Adrenal gland (tissue), 12 donors: ENCODE results near the gene DPP6. TPM values are rescaled to one million over a fixed set of nuclear protein-coding genes. Genes with fewer than 3 reads are reported as not detected.

Experiments
- DNase-seq, 7 donors: peaks; one replicate each; pipeline ENCODE4 v3.0.0-alpha.2; 2019 to 2020
- H3K27ac ChIP-seq, 5 donors: fragments of 200-600 bp; sonication (generic) in 4 of 5; 1 replicate in 3 of 5; 2 replicates in 2 of 5; pipeline versions ENCODE4 v1.5.1 to v1.8.0; 2016 to 2020; ENCODE audit warnings: mild to moderate bottlenecking in 1 of 5
- H3K27me3 ChIP-seq: fragments of 200-600 bp; 2 replicates; pipeline ENCODE4 v1.8.0; 2021
- H3K36me3 ChIP-seq, 2 donors: fragments of 200-600 bp; replicated peaks in 1 of 2; 1 replicate in 1 of 2; 2 replicates in 1 of 2; pipeline versions ENCODE4 v1.5.1 to v1.8.0; 2018 to 2022
- H3K4me1 ChIP-seq, 2 donors: fragments of 200-600 bp; replicated peaks in 1 of 2; 1 replicate in 1 of 2; 2 replicates in 1 of 2; pipeline versions ENCODE4 v1.5.1 to v1.8.0; 2018 to 2021
- H3K4me3 ChIP-seq, 4 donors: fragments of 200-600 bp; sonication (generic) in 3 of 4; one replicate each; pipeline ENCODE4 v1.5.1; 2016 to 2018
- H3K9me3 ChIP-seq, 3 donors: fragments of 200-600 bp; sonication (generic) in 1 of 3; replicated peaks in 1 of 3; 1 replicate in 2 of 3; 2 replicates in 1 of 3; pipeline versions ENCODE4 v1.5.1 to v1.8.0; 2016 to 2021
- POLR2A ChIP-seq, 2 donors: fragments of 450-650 bp; IDR thresholded peaks; one replicate each; pipeline ENCODE4 v1.6.1; 2017; ENCODE audit warnings: antibody characterized with exemption in 2 of 2, mild to moderate bottlenecking in 2 of 2, moderate library complexity in 1 of 2
- WGBS, 4 donors: extraction: QIAGEN DNeasy Blood & Tissue Kit in 2 of 4; methylation state at CpG; one replicate each; pipeline versions ENCODE4 v1.1.5 to v1.1.7; 2013 to 2017; 5-methylcytosine and 5-hydroxymethylcytosine counted together
- intact Hi-C, 2 donors: fragments of 100-400 bp; cut with DNase I; formaldehyde crosslinking; loops; one replicate each; pipeline versions ENCODE4 v1.14.1 to v1.15.0; 2022 to 2023
- polyA plus RNA-seq, 3 donors: library from polyadenylated mRNA; stranded (reverse); fragments of 200-250 nt in 2 of 3; fragments of 350-450 nt in 1 of 3; fragmentation: Illumina TruSeq in 1 of 3; extraction: RNeasy Lipid Tissue Mini Kit (QIAGEN cat#74804) in 1 of 3; gene quantifications; one replicate each; pipeline ENCODE4 v1.2.3, GENCODE V29; 2013 to 2014
- total RNA-seq, 9 donors: library from RNA; depleted of rRNA in 4 of 9; stranded (reverse); fragments of >200 nt in 4 of 9; fragments of 120-200 nt in 1 of 9; fragmentation: NEBNext Ultra II Directional in 1 of 9; extraction: Animal tissue kit (Norgen Biotek cat#: 25700) in 1 of 9; gene quantifications; one replicate each; pipeline versions ENCODE4 v1.1.0 to v1.2.4, GENCODE V29; 2013 to 2023
- TF ChIP-seq, protein P1 (sequence below), 6 experiments: fragments of 450-650 bp in 4 of 6; fragments of 200-600 bp in 2 of 6; sonication (generic) in 1 of 6; IDR thresholded peaks; 1 replicate in 5 of 6; 2 replicates in 1 of 6; pipeline versions ENCODE4 v1.5.1 to v1.8.0; 2016 to 2021; ENCODE audit warnings: antibody characterized with exemption in 6 of 6, mild to moderate bottlenecking in 2 of 6, moderate library complexity in 1 of 6
- donor health status: healthy with polysubstance abuse.
- donor health status: Bipolar disorder and iron deficiency.
- donor health status: DM: yes; HTN: yes; CAD: no.
- donor health status: DM: no; HTN: no; CAD: no.
- donor health status: DM: no; HTN: no; CAD: no.
- donor health status: DM: yes; HTN: yes; CAD: no.

Gene DPP6
- total and polyA plus RNA-seq, 12 donors = 0.39 to 13.1 (median 5.1) TPM

DNA sequence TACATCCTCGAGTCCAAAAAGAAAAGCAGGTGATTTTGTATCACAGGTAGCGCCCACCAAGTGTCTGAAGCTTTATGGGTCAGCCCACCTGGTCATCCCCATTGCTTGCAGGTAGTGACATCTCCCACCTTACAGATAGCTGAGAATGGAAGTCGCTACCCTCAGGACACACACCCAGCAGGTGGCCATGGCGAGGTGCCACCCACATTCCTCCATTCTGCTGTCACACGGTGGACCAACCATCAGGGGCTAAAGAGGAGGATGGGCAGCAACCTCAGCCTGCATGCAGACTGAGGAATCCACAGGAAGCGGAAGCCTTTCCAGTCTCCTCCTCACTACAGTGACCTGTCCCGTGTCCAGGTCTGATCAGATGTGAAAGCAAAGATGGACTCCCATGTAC is 787.9 kb downstream of the DPP6 start:
- Histone ChIP-seq H3K36me3 (no peaks in the 10 kb centered on the region), H3K4me1 (peaks cover 0 to 3% of the 10 kb centered on the region in 2 donors), H3K27me3 (peaks cover 5% of the 10 kb centered on the region), H3K27ac (no peak overlapping the region), H3K9me3 (no peaks in the 10 kb centered on the region), H3K4me3 (no peak overlapping the region)
- no peak for TF ChIP-seq POLR2A (IDR thresholded peaks at IDR 0.05)
- TF ChIP-seq, protein P1, sequence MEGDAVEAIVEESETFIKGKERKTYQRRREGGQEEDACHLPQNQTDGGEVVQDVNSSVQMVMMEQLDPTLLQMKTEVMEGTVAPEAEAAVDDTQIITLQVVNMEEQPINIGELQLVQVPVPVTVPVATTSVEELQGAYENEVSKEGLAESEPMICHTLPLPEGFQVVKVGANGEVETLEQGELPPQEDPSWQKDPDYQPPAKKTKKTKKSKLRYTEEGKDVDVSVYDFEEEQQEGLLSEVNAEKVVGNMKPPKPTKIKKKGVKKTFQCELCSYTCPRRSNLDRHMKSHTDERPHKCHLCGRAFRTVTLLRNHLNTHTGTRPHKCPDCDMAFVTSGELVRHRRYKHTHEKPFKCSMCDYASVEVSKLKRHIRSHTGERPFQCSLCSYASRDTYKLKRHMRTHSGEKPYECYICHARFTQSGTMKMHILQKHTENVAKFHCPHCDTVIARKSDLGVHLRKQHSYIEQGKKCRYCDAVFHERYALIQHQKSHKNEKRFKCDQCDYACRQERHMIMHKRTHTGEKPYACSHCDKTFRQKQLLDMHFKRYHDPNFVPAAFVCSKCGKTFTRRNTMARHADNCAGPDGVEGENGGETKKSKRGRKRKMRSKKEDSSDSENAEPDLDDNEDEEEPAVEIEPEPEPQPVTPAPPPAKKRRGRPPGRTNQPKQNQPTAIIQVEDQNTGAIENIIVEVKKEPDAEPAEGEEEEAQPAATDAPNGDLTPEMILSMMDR (IDR thresholded peaks at IDR 0.05) = no peak
- WGBS, 4 donors = 74 to 90% (median 82%) methylated on average over 7 of the region's 7 CpGs
- intact Hi-C loops = no loop called here
- DNase-seq = no peak

DNA sequence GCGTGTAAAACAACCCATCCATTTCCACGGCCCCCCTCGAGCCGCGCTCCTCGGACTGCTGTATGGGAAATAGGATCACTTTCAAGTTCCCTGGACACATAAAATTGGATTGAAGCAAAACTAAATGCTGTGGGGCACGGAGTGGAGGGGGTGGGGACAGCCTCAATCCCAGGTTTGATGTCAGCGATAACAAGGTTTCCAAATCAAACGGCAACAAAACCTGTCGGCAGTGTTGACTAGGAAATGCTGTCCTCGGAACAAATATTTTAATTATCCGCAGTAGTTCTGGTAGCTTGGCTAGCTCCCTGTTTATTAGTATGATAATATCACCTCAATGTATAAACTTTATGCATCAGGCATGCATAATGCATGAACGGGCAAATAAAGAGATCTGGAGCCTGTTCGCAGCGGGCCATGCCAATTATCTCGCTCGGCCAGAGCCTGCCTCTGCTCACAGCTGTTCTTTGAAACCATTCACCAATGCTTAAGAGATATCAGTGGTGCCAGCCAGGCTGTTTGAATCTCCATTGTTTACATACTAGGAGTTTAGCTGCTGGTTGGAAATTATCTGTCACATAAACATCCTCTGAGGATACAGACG is 789.6 kb downstream of the DPP6 start:
- DNase-seq = no peak
- Histone ChIP-seq H3K27ac (no peak overlapping the region), H3K36me3 (no peaks in the 10 kb centered on the region), H3K4me3 (no peak overlapping the region), H3K9me3 (no peaks in the 10 kb centered on the region), H3K4me1 (peaks cover 0 to 3% of the 10 kb centered on the region in 2 donors), H3K27me3 (peaks cover 5% of the 10 kb centered on the region)
- TF ChIP-seq POLR2A (IDR thresholded peaks at IDR 0.05) = no peak
- TF ChIP-seq, protein P1 (IDR thresholded peaks at IDR 0.05) = no peak
- intact Hi-C loops = no loop called here
- 63 to 71% (median 67%) methylated on average over 18 of the region's 18 CpGs for WGBS, 4 donors

DNA sequence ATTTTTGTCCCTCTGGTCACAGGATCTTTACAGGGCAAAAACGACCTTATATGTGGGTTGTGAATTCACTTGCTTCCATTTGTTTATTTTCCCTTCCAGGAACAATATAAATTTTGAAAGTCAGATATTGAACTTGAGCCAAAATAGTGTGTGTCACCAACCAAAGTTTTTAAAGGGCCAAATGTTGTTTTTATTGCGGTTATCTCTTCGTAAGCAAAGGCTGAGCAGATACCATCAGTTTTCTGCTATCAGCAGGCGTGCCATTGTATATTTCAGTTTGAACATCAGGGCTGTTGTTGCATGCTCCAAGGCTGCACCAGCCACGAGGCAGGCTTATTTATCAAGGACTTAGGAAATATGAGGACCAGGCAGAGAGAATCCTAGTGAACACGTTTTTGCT is 790.4 kb downstream of the DPP6 start:
- 4 to 8% (median 5%) methylated on average over 6 of the region's 6 CpGs for WGBS, 4 donors
- peaks cover 5% of the 10 kb centered on the region for H3K27me3 ChIP-seq
- no peak overlapping the region for H3K27ac ChIP-seq
- no peaks in the 10 kb centered on the region for H3K36me3 ChIP-seq
- H3K4me1 ChIP-seq = peaks cover 0 to 3% of the 10 kb centered on the region in 2 donors
- peak in 1 of 7 donors; percentile 3 for DNase-seq
- intact Hi-C loops = no loop called here
- TF ChIP-seq POLR2A (IDR thresholded peaks at IDR 0.05) = no peak
- TF ChIP-seq, protein P1 (IDR thresholded peaks at IDR 0.05) = no peak
- H3K9me3 ChIP-seq = no peaks in the 10 kb centered on the region
- no peak overlapping the region for H3K4me3 ChIP-seq

DNA sequence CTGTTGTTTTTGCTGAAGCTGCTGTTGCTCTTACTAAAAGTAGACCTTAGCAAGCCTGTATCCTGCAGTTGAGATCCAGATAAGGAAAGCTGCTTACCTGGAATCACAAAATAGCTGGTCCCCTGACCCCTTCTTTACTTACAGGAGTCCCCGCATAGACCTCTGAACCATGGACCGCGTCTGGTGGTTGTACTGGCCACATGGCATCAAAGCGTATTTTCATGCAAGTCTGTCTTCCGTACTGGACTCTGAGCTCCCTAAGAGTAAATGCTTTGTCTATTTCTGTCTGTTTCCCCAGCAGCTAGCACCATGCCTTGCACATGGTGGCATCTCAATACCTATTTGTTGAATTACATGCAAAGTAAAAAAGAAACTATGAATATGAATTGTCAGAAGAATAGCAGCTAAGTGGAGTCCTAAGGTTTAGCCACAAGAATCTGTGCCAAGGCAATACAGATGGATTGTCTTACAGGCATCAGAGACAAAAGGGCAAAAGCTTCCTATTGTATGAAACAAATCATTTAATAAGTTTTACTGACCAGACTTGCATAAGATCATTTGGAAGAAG is 791.6 kb downstream of the DPP6 start:
- no peak overlapping the region for H3K4me3 ChIP-seq
- TF ChIP-seq POLR2A (IDR thresholded peaks at IDR 0.05) = no peak
- TF ChIP-seq, protein P1 (IDR thresholded peaks at IDR 0.05) = no peak
- intact Hi-C loops = no loop called here

More for the DNA sequence above, 791.6 kb downstream of the DPP6 start:
- peaks cover 5% of the 10 kb centered on the region for H3K27me3 ChIP-seq
- no peak overlapping the region for H3K27ac ChIP-seq
- no peak for DNase-seq
- peaks cover 0 to 3% of the 10 kb centered on the region in 2 donors for H3K4me1 ChIP-seq
- H3K36me3 ChIP-seq = no peaks in the 10 kb centered on the region
- WGBS, 4 donors = 90 to 94% (median 92%) methylated on average over 5 of the region's 5 CpGs
- H3K9me3 ChIP-seq = no peaks in the 10 kb centered on the region
